Measurements from ENCODE around the gene CDC20B.

- no peak for TF ChIP-seq ZNF274 (IDR thresholded peaks at IDR 0.05; ENCODE audit: low read depth, low read length)
- no peak for TF ChIP-seq SUZ12 (IDR thresholded peaks at IDR 0.05; ENCODE audit: extremely low read depth, insufficient read depth, insufficient read length)
These were observed 46.0 kb upstream of the CDC20B start for GRCh38 chr5:55218967-55219366.
